ENCODE results near the gene CEACAM21.

- TF ChIP-seq CTCF (IDR thresholded peaks at IDR 0.05) (no peak), EP300 (IDR thresholded peaks at IDR 0.05) (no peak)
Measured at GRCh38 chr19:41589371-41589770, 13.4 kb downstream of the CEACAM21 start.
